HG03139 (cell line): ENCODE data around the gene SETX.
"Not testable (repeated sequence)": the region's sequence is repeated elsewhere in the genome, so short reads cannot be mapped to it uniquely, and the experiment has no call there.

ENCODE experiments used
- ATAC-seq: cut with Tn5 transposase; IDR thresholded peaks from one replicate; pipeline ENCODE4 v1.9.1; 2021; ENCODE audit not compliant: unreplicated experiment

The SETX gene, protein sequence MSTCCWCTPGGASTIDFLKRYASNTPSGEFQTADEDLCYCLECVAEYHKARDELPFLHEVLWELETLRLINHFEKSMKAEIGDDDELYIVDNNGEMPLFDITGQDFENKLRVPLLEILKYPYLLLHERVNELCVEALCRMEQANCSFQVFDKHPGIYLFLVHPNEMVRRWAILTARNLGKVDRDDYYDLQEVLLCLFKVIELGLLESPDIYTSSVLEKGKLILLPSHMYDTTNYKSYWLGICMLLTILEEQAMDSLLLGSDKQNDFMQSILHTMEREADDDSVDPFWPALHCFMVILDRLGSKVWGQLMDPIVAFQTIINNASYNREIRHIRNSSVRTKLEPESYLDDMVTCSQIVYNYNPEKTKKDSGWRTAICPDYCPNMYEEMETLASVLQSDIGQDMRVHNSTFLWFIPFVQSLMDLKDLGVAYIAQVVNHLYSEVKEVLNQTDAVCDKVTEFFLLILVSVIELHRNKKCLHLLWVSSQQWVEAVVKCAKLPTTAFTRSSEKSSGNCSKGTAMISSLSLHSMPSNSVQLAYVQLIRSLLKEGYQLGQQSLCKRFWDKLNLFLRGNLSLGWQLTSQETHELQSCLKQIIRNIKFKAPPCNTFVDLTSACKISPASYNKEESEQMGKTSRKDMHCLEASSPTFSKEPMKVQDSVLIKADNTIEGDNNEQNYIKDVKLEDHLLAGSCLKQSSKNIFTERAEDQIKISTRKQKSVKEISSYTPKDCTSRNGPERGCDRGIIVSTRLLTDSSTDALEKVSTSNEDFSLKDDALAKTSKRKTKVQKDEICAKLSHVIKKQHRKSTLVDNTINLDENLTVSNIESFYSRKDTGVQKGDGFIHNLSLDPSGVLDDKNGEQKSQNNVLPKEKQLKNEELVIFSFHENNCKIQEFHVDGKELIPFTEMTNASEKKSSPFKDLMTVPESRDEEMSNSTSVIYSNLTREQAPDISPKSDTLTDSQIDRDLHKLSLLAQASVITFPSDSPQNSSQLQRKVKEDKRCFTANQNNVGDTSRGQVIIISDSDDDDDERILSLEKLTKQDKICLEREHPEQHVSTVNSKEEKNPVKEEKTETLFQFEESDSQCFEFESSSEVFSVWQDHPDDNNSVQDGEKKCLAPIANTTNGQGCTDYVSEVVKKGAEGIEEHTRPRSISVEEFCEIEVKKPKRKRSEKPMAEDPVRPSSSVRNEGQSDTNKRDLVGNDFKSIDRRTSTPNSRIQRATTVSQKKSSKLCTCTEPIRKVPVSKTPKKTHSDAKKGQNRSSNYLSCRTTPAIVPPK (N-terminal part only)

DNA sequence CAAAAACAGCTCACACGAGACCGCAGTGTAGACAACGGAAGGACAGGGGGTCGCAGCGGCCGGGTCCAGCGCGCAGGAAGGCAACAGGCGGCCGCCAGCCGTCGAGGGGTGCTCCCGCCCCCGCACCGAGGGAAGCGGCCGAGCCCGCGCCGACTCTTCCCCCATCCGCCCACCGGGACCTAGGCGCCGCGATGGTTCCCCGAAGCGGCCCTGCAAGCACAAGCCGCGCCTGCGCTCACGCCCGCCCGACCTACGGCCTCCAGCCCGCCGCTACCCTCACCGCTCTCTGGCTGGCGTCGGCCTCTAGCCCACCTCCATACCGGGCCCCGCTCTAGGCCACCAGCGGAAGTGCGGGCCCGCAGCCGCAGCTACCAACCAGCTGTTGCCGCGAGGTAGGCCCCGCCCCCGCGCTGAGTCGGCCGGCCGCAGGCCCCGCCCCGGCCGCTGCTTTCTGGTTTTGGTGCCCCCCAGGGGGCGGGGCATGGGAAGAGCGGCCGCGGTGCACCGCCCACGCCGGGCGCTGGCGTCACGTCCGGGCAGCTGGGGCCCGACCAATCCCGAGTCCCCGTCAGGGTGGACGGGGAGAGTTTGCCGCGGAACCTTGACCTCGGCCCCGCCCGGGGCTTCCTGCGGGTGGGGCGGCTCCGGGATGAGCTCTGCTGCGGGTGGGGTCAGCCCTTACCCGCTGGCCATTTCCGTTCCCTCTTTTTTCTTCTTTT is at the start of gene SETX:
Gene SETX (minus strand): TSS at position 350 of the 719 bp plus-strand sequence. CDS start 5,558 bp downstream, outside the sequence.
- peak; percentile 84 for ATAC-seq

DNA sequence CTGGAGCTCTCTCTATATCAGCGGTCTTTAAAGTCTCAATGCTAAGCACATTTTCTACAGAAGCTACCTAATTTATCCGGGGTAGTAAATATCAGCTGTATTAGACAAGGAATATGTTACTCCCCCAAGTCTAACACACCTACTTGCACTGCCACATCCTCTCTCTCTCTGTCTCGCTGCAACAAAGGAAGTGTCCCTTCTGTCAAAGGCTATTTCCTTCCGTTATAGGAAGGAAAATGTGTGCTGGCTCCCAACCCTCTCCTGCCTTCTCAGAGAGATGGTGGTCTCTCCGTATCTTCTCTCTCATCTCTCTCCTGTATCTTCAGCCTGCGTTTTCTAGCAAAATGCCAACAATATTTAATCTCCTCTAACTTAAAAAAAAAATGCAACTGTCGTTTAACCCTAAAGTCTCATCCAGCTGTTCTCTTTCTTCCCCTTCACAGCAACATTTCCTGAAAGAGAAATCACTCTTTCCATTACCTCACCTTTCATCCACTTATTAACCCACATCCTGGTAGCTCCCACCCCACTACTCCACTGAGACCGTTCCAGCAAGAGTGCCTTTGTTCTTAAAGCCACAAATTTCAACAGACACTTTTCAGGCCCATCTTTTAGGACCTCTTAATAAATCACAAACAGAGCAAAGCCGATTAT is 49.6 kb upstream of the SETX start:
- ATAC-seq: no peak

DNA sequence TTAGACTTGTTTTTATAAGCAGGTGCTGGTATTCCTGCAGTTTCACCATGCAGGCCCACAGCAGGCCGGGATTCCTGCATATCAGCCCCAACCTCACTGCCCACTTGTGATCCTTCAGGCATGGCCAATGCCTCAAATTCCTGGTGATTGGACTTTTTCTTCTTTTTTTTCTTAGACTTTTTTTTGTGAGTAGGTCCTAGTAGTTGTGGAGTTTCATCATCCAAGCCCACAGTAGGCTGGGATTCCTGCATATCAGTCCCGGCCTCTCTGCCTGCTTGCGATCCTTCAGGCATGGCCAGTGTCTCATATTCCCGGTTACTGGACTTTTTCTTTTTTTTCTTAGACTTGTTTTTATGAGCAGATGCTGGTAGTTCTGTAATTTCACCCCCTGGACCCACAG is 47.0 kb upstream of the SETX start:
- ATAC-seq: no peak

DNA sequence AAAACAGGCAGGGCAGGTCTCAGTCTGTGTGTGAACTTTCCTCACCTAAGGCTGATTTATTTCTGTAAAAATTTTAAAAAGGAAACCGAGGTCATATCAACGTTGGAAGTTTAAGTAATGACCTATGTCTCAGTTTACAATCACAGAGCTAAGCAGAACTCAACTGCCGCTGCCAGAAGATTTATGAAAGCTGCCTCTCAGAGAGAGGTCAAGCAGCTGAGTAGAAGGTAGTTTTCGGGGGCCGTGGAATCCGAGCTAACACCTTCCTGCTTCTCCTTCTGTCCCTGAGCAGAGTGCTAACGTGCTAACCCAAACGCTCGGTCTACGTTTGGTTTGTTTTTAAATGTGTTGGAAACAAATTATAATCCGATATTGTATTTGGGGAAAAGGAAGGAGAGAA is 40.8 kb upstream of the SETX start:
- ATAC-seq: no peak

DNA sequence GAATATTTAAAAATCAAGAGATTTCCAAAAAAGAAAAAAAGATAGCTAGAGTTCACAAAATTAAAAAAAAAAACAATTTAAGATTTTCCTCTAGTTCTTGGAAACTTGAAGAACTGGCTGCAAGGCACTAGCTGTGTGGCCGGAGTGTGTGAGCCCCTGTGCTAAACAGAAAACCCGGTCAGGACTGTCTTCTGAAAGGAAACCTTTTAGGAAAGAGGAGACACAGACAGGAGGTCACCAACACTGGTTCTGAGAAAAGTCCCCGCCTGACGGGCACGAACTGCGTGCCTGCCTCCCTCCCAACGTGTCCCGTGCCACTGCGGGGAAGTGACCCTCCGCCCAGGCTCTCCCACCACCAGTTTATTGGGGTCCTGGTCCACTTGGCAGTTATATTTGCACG is 36.7 kb upstream of the SETX start:
- no peak for ATAC-seq

DNA sequence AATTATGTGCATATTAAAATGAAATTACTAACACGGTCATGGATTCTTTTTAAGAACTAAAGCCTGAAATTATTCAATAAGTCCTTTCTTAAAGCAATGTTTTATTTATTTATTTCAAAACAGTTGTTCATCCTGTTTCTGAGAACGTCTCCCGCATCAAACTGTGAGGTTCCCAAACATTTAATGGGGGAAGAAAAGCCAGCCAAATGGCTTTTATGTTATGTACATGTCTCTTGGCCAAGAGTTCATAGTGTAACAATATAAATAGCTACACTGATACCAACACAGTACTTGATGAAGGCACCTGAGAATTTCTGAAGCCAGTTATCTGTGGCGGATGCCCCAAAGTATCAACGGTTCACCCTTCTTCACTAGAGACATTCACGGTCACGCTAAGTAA is 36.2 kb upstream of the SETX start:
- no peak for ATAC-seq

DNA sequence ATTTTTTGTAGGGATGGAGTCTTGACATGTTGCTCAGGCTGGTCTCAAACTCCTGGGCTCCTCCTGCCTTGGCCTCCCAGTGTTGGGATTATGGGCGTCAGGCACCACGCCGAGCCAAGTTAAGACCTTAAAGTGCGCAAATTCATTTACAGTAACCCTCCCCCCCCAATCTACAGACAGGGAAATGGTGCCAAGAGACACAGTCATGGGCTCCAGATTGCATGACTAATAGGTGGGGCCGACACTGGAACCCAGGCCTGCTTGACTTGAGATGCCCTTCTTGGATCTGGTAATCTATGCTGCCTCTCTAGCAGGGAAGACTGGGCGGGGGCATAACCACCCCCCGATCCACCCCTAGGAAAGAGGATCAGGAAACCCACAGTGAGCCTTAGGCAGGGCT is 32.3 kb upstream of the SETX start:
- no peak for ATAC-seq

DNA sequence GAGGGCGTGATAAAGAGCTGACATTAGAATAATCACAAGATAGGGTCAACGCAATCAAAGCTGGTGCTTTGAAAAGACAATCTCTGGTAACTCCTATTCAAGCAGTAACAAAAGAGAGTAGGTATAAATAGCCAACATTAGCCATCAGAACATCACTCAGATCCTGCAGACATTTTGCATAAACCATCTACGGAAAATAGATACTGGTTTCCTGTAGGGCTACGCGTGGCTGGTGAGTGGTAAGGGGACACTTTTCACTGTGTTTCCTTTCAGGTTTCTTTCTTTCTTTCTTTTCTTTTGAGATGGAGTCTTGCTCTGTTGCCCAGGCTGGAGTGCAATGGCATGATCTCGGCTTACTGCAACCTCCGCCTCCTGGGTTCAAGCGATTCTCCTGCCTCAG is 29.6 kb upstream of the SETX start:
- ATAC-seq: no peak

DNA sequence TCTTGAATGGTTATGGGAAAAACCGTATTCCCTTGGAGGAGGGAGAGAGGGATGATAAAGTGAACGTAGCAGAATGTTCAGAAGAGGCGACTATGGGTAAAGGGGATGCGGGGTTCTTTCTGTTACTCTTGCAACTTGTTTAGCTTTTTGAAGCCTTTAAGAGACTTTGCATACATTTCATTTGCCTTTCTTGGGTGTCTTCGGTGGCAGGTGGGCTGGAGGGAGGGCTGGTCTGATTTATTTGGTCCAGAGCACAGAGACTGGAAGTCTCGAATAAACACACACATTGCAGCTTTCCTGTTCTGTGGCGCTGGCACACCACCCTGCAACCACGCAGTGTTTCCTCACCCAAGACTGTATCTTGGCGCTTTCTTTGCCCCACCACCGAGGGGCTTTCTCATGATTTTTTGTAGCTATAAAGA is 28.7 kb upstream of the SETX start:
- ATAC-seq: peak; percentile 41

DNA sequence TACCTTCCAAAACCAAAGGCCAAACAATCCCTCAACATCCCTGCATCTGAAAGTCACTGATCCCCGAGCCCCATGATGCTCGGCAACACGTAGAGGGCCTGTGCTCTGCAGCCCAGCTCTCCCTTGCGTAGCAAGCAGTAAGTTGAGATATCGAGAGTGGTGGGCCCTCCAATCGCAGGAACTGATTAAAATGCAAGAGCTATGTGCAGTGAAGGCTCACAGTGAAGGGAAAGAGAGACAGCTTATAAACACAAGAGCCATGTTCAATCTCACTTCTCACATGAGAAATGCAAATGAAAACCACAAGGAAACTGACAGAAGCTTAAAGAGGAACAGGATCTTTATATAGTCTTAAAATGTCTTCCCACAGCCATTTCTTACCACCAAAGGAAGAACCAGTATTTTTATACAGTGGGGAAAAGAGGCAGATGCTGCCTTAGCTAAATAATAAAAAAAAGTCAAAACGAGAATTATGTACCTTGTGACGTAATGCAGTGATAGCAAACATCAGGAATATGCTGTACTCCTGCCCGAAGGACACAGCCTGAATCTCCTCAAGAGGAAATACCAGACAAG is 27.3 kb upstream of the SETX start:
- peak; percentile 42 for ATAC-seq

DNA sequence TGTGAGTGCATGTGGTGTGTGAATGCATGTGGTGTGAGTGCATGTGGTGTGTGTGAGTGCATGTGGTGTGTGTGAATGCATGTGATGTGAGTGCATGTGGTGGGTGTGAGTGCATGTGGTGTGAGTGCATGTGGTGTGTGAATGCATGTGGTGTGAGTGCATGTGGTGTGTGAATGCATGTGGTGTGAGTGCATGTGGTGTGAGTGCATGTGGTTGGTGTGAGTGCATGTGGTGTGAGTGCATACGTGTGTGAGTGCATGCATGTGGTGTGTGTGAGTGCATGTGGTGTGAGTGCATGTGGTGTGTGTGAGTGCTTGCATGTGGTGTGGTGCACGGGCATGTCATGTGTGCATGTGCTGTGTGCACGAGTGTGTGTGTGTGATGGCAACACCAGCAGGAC is 23.6 kb upstream of the SETX start:
- ATAC-seq: not testable (repeated sequence)

DNA sequence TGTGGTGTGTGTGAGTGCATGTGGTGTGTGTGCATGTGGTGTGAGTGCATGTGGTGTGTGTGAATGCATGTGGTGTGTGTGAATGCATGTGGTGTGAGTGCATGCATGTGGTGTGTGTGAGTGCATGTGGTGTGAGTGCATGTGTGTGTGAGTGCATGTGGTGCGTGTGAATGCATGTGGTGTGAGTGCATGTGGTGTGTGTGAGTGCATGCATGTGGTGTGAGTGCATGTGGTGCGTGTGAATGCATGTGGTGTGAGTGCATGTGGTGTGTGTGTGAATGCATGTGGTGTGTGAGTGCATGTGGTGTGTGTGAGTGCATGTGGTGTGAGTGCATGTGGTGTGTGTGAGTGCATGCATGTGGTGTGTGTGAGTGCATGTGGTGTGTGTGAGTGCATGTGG is 23.0 kb upstream of the SETX start:
- ATAC-seq: not testable (repeated sequence)

DNA sequence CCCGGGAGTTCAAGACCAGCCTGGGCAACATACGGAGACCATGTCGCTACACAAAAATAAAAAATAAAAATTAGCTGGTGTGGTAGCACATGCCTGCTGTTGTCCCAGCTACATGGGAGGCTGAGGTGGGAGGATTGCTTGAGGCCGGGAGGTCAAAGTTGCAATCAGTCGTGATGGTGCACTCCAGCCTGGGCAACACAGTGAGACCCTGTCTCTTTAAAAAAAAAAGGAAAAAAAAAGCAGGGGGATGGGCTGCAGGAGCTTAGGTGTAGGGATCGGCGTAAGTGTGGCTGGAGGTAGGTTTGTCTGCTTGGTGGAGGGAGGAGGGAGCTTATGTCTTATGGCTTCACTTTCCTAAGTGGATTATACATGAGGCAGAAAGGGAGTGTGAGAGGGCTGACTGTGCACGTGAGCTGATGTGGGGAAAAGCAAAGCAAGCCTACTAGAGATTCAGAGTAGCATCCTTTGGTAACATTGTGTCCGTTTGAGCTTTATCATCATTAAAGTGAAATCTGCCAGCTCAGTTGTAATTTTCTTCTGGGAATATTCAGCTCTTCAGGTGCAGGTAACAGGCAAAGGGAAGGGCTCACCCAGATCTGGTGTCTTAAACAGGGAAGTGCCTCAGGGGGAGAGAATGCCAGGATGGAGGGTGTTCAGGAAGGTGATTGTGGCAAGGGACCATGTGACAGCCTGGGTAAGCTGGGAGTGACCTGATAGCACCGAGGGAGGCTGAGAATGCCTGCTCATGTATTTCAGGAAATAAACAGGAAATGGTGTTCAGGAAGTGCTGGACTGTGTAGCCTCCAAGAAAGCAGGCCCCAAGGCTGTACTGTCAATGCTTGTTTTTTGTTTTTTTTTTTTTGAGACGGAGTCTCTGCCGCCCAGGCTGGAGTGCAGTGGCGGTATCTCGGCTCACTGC is 17.6 kb upstream of the SETX start:
- no peak for ATAC-seq

DNA sequence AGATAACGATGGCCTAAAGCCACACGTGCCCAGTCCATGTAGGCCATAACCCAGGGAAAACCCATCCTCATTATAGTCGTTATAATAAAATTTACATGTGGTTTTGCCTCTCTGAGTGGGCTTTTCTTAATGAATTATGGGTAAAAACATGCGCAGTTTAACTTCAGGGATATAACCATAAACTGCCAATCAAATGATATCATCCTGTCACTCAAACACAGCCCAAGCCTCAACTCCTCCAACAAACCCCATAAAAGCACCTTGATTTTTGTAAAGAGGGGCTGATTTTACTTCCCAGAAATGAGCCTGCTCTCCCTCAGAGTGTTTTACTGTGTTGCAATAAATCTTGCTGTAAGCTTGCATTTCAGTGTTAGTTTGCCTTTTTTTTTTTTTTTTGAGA is 15.8 kb upstream of the SETX start:
- no peak for ATAC-seq

DNA sequence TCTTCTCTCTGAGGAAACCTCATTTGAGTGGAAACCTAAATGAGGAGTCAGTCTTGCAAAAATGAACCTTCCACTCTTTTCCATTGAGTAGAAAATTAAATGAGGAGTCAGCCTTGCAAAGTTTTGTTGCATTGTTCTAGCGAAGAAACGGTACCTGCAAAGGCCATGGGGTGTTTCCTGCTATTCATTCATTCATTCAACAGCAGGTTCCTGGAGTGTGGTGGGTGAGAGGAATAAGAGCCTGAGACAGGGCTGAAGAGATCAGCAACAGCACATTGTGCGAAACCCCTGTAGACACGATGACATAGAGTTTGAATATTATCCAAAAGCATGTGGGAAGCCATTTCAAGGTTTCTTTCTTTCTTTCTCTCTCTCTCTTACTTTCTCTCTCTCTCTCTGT is 14.6 kb upstream of the SETX start:
- no peak for ATAC-seq

DNA sequence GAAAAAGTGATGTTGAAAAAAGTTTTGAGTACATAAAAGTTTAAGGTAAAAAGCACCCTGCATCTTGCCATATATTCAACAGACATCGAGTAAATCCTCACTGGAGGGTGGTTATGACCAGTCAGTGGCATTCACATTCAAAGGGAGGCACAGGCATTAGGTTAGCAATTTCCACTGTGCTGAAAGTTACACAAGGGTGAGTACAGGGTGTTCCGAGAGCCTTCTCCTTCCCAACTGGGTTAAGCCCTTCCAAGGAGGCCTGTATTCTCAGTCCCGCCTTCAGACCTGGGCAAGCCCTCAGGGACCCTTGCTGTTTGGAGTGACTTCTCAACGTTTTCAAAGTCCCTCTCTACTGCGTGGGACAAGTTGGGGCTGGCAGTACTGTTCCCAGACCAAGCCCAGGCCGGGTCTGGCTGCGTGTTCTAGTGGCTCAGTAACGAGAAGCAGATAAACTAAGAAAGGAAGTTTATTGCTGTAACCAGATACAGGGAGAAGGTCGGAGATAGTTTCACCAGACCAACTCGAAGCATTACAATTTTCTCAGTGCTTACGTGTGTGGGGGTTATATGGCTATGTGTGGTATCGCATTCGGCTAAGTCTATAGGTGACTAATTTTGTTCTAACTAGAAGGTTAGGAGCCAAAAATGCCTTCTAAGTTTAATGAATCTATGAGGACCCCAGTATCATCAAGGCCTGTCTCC is 13.0 kb upstream of the SETX start:
- ATAC-seq: no peak

DNA sequence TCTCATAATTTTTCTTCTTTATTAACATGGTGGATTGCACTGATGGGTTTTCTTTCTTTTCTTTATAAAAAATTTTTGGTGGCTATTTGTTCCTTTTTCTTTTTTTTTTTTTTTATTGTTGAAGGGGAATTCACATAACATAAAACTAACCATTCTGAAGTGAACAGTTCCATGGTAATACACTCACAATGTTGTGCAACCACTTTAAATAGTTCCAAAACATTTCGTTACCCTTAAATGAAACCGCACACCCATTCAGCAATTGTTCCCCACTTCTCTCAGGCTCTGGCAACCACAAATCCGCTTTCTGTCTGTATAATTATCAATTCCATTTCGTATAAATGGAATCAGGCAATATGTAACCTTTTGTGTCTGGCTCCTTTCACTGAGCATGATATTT is 11.7 kb upstream of the SETX start:
- no peak for ATAC-seq

DNA sequence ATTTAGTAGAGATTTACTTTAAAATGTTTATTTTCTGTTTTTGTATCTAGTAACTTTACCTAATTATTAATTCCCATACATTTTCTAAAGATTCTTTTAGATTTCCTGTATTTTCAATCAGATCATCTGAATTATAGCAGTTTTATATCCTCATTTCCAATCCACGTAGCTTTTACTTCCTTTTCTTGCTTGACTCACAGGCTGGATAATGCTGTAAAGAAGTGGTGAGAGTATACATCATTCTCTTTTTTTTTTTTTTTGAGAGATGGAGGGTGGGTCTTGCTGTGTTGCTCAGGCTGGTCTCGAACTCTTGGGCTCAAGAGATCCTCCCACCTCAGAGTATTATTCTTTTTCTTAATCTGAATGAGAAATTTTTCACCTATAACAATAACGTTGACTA is 11.2 kb upstream of the SETX start:
- no peak for ATAC-seq
